ENCODE results near the gene ADAM10.

GRCh38 chr15:58740436-58740835 lies 9.1 kb downstream of the ADAM10 start:
- TF ChIP-seq CTCF (tag by site-specific recombination; IDR thresholded peaks at IDR 0.05), result no peak
- TF ChIP-seq ZBTB44 (tag by site-specific recombination; IDR thresholded peaks at IDR 0.05), result no peak
- no peak for TF ChIP-seq YY1 (tag by site-specific recombination; IDR thresholded peaks at IDR 0.05)
- TF ChIP-seq ZNF155 (tag by site-specific recombination; IDR thresholded peaks at IDR 0.05), result no peak
- TF ChIP-seq ZNF560 (tag by site-specific recombination; IDR thresholded peaks at IDR 0.05; ENCODE audit: borderline replicate concordance), result no peak
- no peak for TF ChIP-seq ZNF707 (tag by site-specific recombination; IDR thresholded peaks at IDR 0.05)

Measured in HEK293 (cell line).